Thoracic aorta (tissue), 2 donors: ENCODE results near the gene LRRTM4. TPM values are rescaled to one million over a fixed set of nuclear protein-coding genes. Genes with fewer than 3 reads are reported as not detected.

Source experiments
- ATAC-seq: fragments of 150-250 bp; one replicate; pipeline ENCODE4 v1.8.0; 2017; ENCODE audit warnings: low read depth; ENCODE audit not compliant: insufficient number of reproducible peaks, low FRiP score
- DNase-seq: peaks from one replicate; pipeline ENCODE4 v3.0.0-alpha.2; 2020; ENCODE audit warnings: low spot score
- H3K27ac ChIP-seq, 2 donors: fragments of 200-600 bp; sonication (generic); 1 replicate in 1 of 2; 2 replicates in 1 of 2; pipeline ENCODE4 v1.5.1; 2016; ENCODE audit warnings: mild to moderate bottlenecking in 2 of 2, moderate library complexity in 2 of 2
- H3K27me3 ChIP-seq: fragments of 200-600 bp; sonication (generic); replicated peaks from 2 replicates; pipeline ENCODE4 v1.6.0; 2016; ENCODE audit warnings: mild to moderate bottlenecking; ENCODE audit not compliant: insufficient read depth
- H3K36me3 ChIP-seq: fragments of 200-600 bp; sonication (generic); one replicate; pipeline ENCODE4 v1.5.1; 2016
- H3K4me1 ChIP-seq, 2 donors: fragments of 200-600 bp; sonication (generic); 1 replicate in 1 of 2; 2 replicates in 1 of 2; pipeline versions ENCODE4 v1.5.1 to v1.6.0; 2016; ENCODE audit warnings: low read depth in 2 of 2, mild to moderate bottlenecking in 1 of 2; ENCODE audit not compliant: control insufficient read depth in 1 of 2
- H3K4me3 ChIP-seq: fragments of 200-600 bp; sonication (generic); 2 replicates; pipeline ENCODE4 v1.5.1; 2016; ENCODE audit warnings: mild to moderate bottlenecking
- H3K9me3 ChIP-seq: fragments of 200-600 bp; sonication (generic); 2 replicates; pipeline ENCODE4 v1.5.1; 2016
- total RNA-seq, 2 donors: library from RNA; depleted of rRNA; stranded (reverse); fragments of >200 nt; gene quantifications; one replicate each; pipeline versions ENCODE4 v1.1.0 to v1.2.3, GENCODE V29; 2016
- TF ChIP-seq, protein P1 (sequence below): fragments of 200-600 bp; sonication (generic); IDR thresholded peaks from one replicate; pipeline ENCODE4 v1.5.1; 2019; ENCODE audit warnings: antibody characterized with exemption

The LRRTM4 gene
- total RNA-seq, 2 donors from 2014 or later: not detected

- H3K36me3 ChIP-seq: no peaks in the 10 kb centered on the region
Observed at GRCh38 chr2:77108915-77109314, 413.3 kb downstream of the LRRTM4 start.

DNA sequence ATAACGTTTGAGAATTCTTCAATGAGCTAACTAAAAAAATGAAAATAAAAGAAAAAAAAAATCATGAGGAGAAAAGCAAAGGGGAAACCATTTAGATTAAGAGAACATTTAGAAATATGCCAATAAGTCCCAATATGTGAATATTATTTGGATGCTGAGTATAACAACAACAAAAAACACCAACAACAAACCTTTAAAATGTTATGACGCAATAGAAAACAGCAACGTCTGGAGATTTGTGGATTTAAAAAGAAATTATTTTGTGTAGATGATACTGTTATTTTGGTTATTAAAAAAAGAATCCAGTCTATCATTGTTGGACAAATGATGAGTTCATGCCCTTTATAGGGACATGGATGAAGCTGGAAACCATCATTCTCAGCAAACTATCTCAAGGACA is 417.2 kb downstream of the LRRTM4 start:
- Histone ChIP-seq H3K4me3 (no peak overlapping the region), H3K27ac (no peak overlapping the region), H3K27me3 (no peaks in the 10 kb centered on the region), H3K9me3 (no peaks in the 10 kb centered on the region), H3K36me3 (no peaks in the 10 kb centered on the region), H3K4me1 (no peaks in the 10 kb centered on the region)
- TF ChIP-seq, protein P1, sequence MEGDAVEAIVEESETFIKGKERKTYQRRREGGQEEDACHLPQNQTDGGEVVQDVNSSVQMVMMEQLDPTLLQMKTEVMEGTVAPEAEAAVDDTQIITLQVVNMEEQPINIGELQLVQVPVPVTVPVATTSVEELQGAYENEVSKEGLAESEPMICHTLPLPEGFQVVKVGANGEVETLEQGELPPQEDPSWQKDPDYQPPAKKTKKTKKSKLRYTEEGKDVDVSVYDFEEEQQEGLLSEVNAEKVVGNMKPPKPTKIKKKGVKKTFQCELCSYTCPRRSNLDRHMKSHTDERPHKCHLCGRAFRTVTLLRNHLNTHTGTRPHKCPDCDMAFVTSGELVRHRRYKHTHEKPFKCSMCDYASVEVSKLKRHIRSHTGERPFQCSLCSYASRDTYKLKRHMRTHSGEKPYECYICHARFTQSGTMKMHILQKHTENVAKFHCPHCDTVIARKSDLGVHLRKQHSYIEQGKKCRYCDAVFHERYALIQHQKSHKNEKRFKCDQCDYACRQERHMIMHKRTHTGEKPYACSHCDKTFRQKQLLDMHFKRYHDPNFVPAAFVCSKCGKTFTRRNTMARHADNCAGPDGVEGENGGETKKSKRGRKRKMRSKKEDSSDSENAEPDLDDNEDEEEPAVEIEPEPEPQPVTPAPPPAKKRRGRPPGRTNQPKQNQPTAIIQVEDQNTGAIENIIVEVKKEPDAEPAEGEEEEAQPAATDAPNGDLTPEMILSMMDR: no peak
- ATAC-seq (no peak), DNase-seq (no peak)

More at GRCh38 chr2:77108915-77109314, 413.3 kb downstream of the LRRTM4 start:
- no peaks in the 10 kb centered on the region for H3K9me3 ChIP-seq
- DNase-seq (no peak), ATAC-seq (no peak)
- no peaks in the 10 kb centered on the region for H3K4me1 ChIP-seq
- no peak overlapping the region for H3K27ac ChIP-seq
- no peak overlapping the region for H3K4me3 ChIP-seq
- no peaks in the 10 kb centered on the region for H3K27me3 ChIP-seq
- TF ChIP-seq, protein P1: no peak

GRCh38 chr2:77104554-77104953 is 417.6 kb downstream of the LRRTM4 start:
- H3K27me3 ChIP-seq: no peaks in the 10 kb centered on the region
- no peaks in the 10 kb centered on the region for H3K4me1 ChIP-seq
- no peak overlapping the region for H3K4me3 ChIP-seq
- no peak overlapping the region for H3K27ac ChIP-seq
- DNase-seq: no peak
- no peaks in the 10 kb centered on the region for H3K36me3 ChIP-seq
- no peak for ATAC-seq
- no peaks in the 10 kb centered on the region for H3K9me3 ChIP-seq
- TF ChIP-seq, protein P1: no peak

DNA sequence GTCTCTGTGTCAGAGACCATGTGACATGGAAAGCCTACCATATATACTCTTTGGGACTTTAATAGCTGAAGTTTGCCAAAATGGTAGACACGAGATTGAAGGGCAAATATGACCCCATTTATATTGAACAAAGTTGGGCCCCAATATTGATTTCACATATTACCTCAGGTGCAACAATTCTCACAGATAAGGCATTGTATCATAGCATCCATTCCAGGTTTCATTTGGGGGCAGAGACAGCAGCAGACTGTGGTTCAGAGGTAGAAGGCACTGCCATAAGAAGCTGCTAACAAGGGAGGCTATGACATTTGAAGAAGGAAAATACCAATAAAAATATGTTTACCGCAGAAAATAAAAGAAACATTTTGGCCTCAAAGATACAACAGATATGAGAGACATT is 419.2 kb downstream of the LRRTM4 start:
- Histone ChIP-seq H3K4me3 (no peak overlapping the region), H3K9me3 (no peaks in the 10 kb centered on the region), H3K27me3 (no peaks in the 10 kb centered on the region), H3K36me3 (no peaks in the 10 kb centered on the region), H3K4me1 (no peaks in the 10 kb centered on the region), H3K27ac (no peak overlapping the region)
- ATAC-seq (no peak), DNase-seq (no peak)
- TF ChIP-seq, protein P1: no peak

DNA sequence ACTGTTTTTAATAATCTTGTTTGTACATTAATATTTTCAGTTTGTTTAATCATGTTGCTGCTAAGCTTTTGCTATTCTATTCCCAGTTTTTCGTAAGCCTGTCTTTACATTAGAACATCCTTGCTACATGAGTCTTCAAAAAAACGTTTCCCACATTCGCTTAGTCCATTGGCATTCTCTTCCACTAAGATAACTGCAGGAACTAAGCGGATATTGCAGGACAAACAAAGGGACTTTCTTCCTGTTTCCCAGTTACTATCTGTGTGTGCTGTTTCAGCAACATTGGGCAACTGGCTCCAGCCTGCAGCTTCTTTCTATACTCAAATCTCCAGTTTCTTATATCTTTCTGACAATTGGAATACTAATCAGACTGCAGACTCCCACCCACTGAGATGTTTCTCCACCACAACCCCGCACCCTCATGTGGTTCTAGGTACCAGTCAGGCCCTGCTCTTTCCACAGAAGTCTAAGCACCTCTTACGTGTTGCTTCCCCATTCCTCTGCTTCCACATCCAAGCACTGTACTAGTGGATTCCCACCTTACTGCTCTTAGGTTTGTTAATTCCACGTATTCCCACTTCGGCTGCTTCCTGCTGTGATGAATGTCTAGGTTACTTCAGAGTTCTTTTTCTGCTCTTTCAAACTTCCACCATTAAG is 420.3 kb downstream of the LRRTM4 start:
- Histone ChIP-seq H3K27ac (no peak overlapping the region), H3K9me3 (no peaks in the 10 kb centered on the region), H3K4me1 (no peaks in the 10 kb centered on the region), H3K27me3 (no peaks in the 10 kb centered on the region), H3K36me3 (no peaks in the 10 kb centered on the region), H3K4me3 (no peak overlapping the region)
- ATAC-seq (no peak), DNase-seq (no peak)
- TF ChIP-seq, protein P1: no peak
